HepG2 (cell line): ENCODE results near the gene UNC5A. TPM values are rescaled to one million over a fixed set of nuclear protein-coding genes. Genes with fewer than 3 reads are reported as not detected.

Experiments used
- ATAC-seq: fragments of 200-7000 bp; cut with Tn5 transposase; 3 replicates; pipeline ENCODE4 v1.9.1; 2020; ENCODE audit warnings: mild to moderate bottlenecking, moderate library complexity
- BruUV-seq: library from RNA; stranded (reverse); fragments of 400-500 nt; replicated peaks from 2 replicates; lab custom pipeline; 2021; lab: Mats Ljungman, UMichigan
- CTCF ChIA-PET: fragments of 300-600 bp; formaldehyde crosslinking; extraction: SDS; loops from one replicate; lab custom pipeline; 2021; ENCODE audit warnings: low total read pairs, inconsistent platforms, low intra/inter-chr PET ratio; lab: Yijun Ruan, JAX
- POLR2A ChIA-PET: fragments of 350-600 bp; sonication (Branson Sonifier 250); formaldehyde crosslinking; loops from one replicate; lab custom pipeline; 2020; ENCODE audit warnings: antibody characterized with exemption, inconsistent platforms; lab: Yijun Ruan, JAX
- DNase-seq: peaks from one replicate; pipeline ENCODE4 v3.0.0-alpha.2; 2015; ENCODE audit warnings: low spot score
- FAIRE-seq: peaks from 3 replicates; lab custom pipeline; 2011; peaks lifted over from hg19 to GRCh38; lab: Jason Lieb, UNC
- H2AFZ ChIP-seq: one replicate; pipeline ENCODE4 v1.6.1; 2011; ENCODE audit warnings: low read length, inconsistent platforms
- H3K27ac ChIP-seq: fragments of 300-600 bp; 3 replicates; pipeline ENCODE4 v1.8.0; 2011; ENCODE audit warnings: mixed run types, mild to moderate bottlenecking, mixed read lengths, low read length, inconsistent platforms; ENCODE audit not compliant: insufficient read depth; ENCODE audit errors: extremely low read length
- H3K27me3 ChIP-seq, 2 experiments: fragments of 200-600 bp in 1 of 2; 2 replicates in 1 of 2; 3 replicates in 1 of 2; pipeline versions ENCODE4 v1.6.0 to v1.8.0; 2011; ENCODE audit warnings: low read length in 2 of 2, mild to moderate bottlenecking in 2 of 2, moderate library complexity in 2 of 2, inconsistent platforms in 1 of 2; ENCODE audit not compliant: insufficient read depth in 2 of 2, control insufficient read depth in 1 of 2
- H3K36me3 ChIP-seq, 2 experiments: fragments of 200-600 bp in 1 of 2; replicated peaks in 1 of 2; 2 replicates in 1 of 2; 3 replicates in 1 of 2; pipeline versions ENCODE4 v1.5.1 to v1.8.0; 2011; ENCODE audit warnings: low read length in 2 of 2, inconsistent platforms in 1 of 2; ENCODE audit not compliant: insufficient read depth in 2 of 2, control insufficient read depth in 1 of 2
- H3K4me1 ChIP-seq: 2 replicates; pipeline ENCODE4 v1.5.1; 2012; ENCODE audit warnings: low read length, inconsistent platforms; ENCODE audit not compliant: insufficient read depth
- H3K4me2 ChIP-seq: 2 replicates; pipeline ENCODE4 v1.6.0; 2011; ENCODE audit warnings: low read depth, low read length, inconsistent platforms
- H3K4me3 ChIP-seq, 3 experiments: fragments of 200-600 bp in 1 of 3; sonication (generic), shearing (Covaris generic) in 1 of 3; replicated peaks in 1 of 3; 2 replicates each; pipeline ENCODE4 v1.5.1; 2011 to 2016; ENCODE audit warnings: low read length in 3 of 3, inconsistent platforms in 2 of 3, low read depth in 2 of 3, mild to moderate bottlenecking in 2 of 3, control low read depth in 1 of 3, mixed read lengths in 1 of 3; ENCODE audit not compliant: insufficient read depth in 1 of 3
- H3K79me2 ChIP-seq: one replicate; pipeline ENCODE4 v1.6.1; 2011; ENCODE audit warnings: low read length, inconsistent platforms; ENCODE audit not compliant: insufficient read depth
- H3K9ac ChIP-seq: 2 replicates; pipeline ENCODE4 v1.6.0; 2011; ENCODE audit warnings: mild to moderate bottlenecking, low read depth, low read length, inconsistent platforms; ENCODE audit not compliant: insufficient read depth
- H3K9me3 ChIP-seq: 2 replicates; pipeline ENCODE4 v1.5.1; 2012; ENCODE audit warnings: mild to moderate bottlenecking, low read length
- H4K20me1 ChIP-seq: 2 replicates; pipeline ENCODE4 v1.6.0; 2011; ENCODE audit warnings: inconsistent platforms, mild to moderate bottlenecking, low read length, moderate library complexity; ENCODE audit not compliant: insufficient read depth
- BCLAF1 ChIP-seq: fragments of 450-650 bp; IDR thresholded peaks from 2 replicates; pipeline ENCODE4 v1.6.1; 2017; ENCODE audit warnings: mild to moderate bottlenecking
- ELF1 ChIP-seq: sonication (generic); formaldehyde crosslinking; IDR thresholded peaks from 2 replicates; pipeline ENCODE4 v1.4.0; 2020; ENCODE audit warnings: missing genetic modification reagents
- ELK4 ChIP-seq: sonication (generic); formaldehyde crosslinking; IDR thresholded peaks from 2 replicates; pipeline ENCODE4 v1.9.0; 2021; ENCODE audit warnings: missing genetic modification reagents, borderline replicate concordance
- HDAC2 ChIP-seq: sonication (generic); formaldehyde crosslinking; IDR thresholded peaks from 2 replicates; pipeline ENCODE4 v1.4.0; 2020; ENCODE audit warnings: missing genetic modification reagents
- JUND ChIP-seq: sonication (generic); formaldehyde crosslinking; IDR thresholded peaks from 2 replicates; pipeline ENCODE4 v1.8.0; 2022; ENCODE audit warnings: mild to moderate bottlenecking, missing genetic modification reagents
- LBX2 ChIP-seq: sonication (generic); formaldehyde crosslinking; IDR thresholded peaks from 2 replicates; pipeline ENCODE4 v1.5.0; 2020; ENCODE audit warnings: missing genetic modification reagents, mild to moderate bottlenecking, borderline replicate concordance
- MIER2 ChIP-seq: IDR thresholded peaks from 2 replicates; pipeline ENCODE4 v1.6.1; 2016; ENCODE audit warnings: missing biosample characterization, missing genetic modification reagents
- TRIM24 ChIP-seq: sonication (generic); formaldehyde crosslinking; IDR thresholded peaks from 2 replicates; pipeline ENCODE4 v1.8.0; 2022; ENCODE audit warnings: mild to moderate bottlenecking, missing genetic modification reagents
- TSC22D2 ChIP-seq: sonication (generic); formaldehyde crosslinking; IDR thresholded peaks from 2 replicates; pipeline ENCODE4 v1.5.1; 2020; ENCODE audit warnings: missing genetic modification reagents, mild to moderate bottlenecking, borderline replicate concordance
- ZBTB37 ChIP-seq: sonication (generic); formaldehyde crosslinking; IDR thresholded peaks from 2 replicates; pipeline ENCODE4 v1.4.0; 2020; ENCODE audit warnings: mild to moderate bottlenecking, missing genetic modification reagents
- ZMAT3 ChIP-seq: sonication (generic); formaldehyde crosslinking; conservative IDR thresholded peaks from 2 replicates; pipeline ENCODE4 v1.7.0; 2021; ENCODE audit warnings: missing genetic modification reagents
- ZNF558 ChIP-seq: sonication (generic); formaldehyde crosslinking; IDR thresholded peaks from 2 replicates; pipeline ENCODE4 v1.9.0; 2022; ENCODE audit warnings: mild to moderate bottlenecking, missing genetic modification reagents, borderline replicate concordance
- ZNF747 ChIP-seq: sonication (generic); formaldehyde crosslinking; IDR thresholded peaks from 2 replicates; pipeline ENCODE4 v1.8.1; 2023; ENCODE audit warnings: missing genetic modification reagents, mild to moderate bottlenecking, borderline replicate concordance
- whole genome bisulfite sequencing: methylation state at CpG from one replicate; pipeline ENCODE4 v1.1.6; 2017; ENCODE audit warnings: low lambda C conversion rate; 5-methylcytosine and 5-hydroxymethylcytosine counted together
- in situ Hi-C: cut with HindIII; loops from 2 replicates; pipeline ENCODE4 v1.10.0; 2017; ENCODE audit warnings: low pct_unique_long_range_greater_than_20kb; ENCODE audit not compliant: extremely low pct_ligation_motif_present
- intact Hi-C: fragments of 100-400 bp; cut with micrococcal nuclease; formaldehyde crosslinking; loops from one replicate; pipeline ENCODE4 v1.10.0; 2022; ENCODE audit not compliant: unreplicated experiment
- polyA plus RNA-seq, 8 experiments: library from polyadenylated mRNA; depleted of rRNA in 3 of 8; stranded (reverse) in 7 of 8; unstranded in 1 of 8; fragments of >200 nt; fragmentation: Illumina TruSeq in 4 of 8; extraction: Trizol in 4 of 8; gene quantifications; 2 replicates each; pipeline versions ENCODE4 v1.2.1 to v1.2.3, GENCODE V29; 2011 to 2016; ENCODE audit warnings: low read depth in 4 of 8, missing spikeins in 1 of 8, mixed read lengths in 1 of 8; ENCODE audit not compliant: insufficient read depth in 1 of 8
- total RNA-seq, 5 experiments: library from RNA; depleted of rRNA; stranded (reverse); fragments of >200 nt; fragmentation: Illumina TruSeq; extraction: Trizol; gene quantifications; 2 replicates each; pipeline ENCODE4 v1.2.3, GENCODE V29; 2016; ENCODE audit warnings: low read depth in 1 of 5
- TF ChIP-seq, protein P1 (sequence below): sonication (generic); formaldehyde crosslinking; IDR thresholded peaks from 2 replicates; pipeline ENCODE4 v1.5.0; 2020; ENCODE audit warnings: mild to moderate bottlenecking, missing genetic modification reagents
- TF ChIP-seq, protein P2 (sequence below): IDR thresholded peaks from 2 replicates; pipeline ENCODE4 v1.6.1; 2016; ENCODE audit warnings: missing compliant biosample characterization, missing genetic modification reagents, borderline replicate concordance

The UNC5A gene
- total and polyA plus RNA-seq, 2 of the 13 experiments (the other 11 are each of a cell fraction or from before 2014, with no cell fraction given), result not detected

DNA sequence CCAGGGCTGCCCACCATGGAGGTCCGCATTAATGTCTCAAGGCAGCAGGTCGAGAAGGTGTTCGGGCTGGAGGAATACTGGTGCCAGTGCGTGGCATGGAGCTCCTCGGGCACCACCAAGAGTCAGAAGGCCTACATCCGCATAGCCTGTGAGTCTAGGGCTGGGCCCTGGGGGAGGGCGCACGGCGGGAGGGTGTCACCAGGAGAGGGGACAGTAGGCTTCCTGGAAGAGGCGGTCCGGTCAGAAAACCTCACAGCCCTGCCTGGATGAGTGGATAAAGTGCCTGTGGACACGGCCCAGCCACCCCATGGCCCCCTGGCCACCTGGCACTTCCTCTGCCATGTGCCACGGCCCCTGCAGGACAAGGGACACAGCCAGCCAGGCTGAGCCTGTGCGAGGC is 57.8 kb downstream of the UNC5A start:
- no TSS peak for BruUV-seq
- intact Hi-C loops, result no loop called here
- in situ Hi-C loops, result no loop called here
- Histone ChIP-seq H3K4me1 (peaks cover 8% of the 10 kb centered on the region; the same call in 1 of the 2 replicates), H4K20me1 (0 out of 2 replicates have a peak, but pooled peaks cover 6% of the 10 kb centered on the region), H3K27me3 (peaks cover 22 to 53% of the 10 kb centered on the region in 2 experiments), H3K9ac (no peak overlapping the region), H3K9me3 (no peaks in the 10 kb centered on the region), H3K4me3 (no peak overlapping the region), H3K36me3 (no peaks in the 10 kb centered on the region), H3K4me2 (no peak overlapping the region), H2AFZ (no peak overlapping the region), H3K27ac (no peak overlapping the region), H3K79me2 (no peaks in the 10 kb centered on the region)
- ChIA-PET POLR2A (no interaction called here), CTCF (no interaction called here)
- DNase-seq, result no peak
- 87% methylated on average over 3 of the region's 14 CpGs for WGBS
- ATAC-seq, result no peak
- FAIRE-seq, result no peak
- TF ChIP-seq ZBTB37 (CRISPR knock-in tag), result no peak
- TF ChIP-seq BCLAF1, result no peak
- TF ChIP-seq ELK4 (CRISPR knock-in tag), result no peak
- TF ChIP-seq ZMAT3 (CRISPR knock-in tag), result no peak
- no peak for TF ChIP-seq LBX2 (CRISPR knock-in tag)
- TF ChIP-seq JUND, result no peak
- no peak for TF ChIP-seq TSC22D2 (CRISPR knock-in tag)
- TF ChIP-seq TRIM24 (CRISPR knock-in tag), result no peak
- TF ChIP-seq ZNF558, result no peak
- no peak for TF ChIP-seq MIER2 (CRISPR knock-in tag)
- TF ChIP-seq, protein P1, sequence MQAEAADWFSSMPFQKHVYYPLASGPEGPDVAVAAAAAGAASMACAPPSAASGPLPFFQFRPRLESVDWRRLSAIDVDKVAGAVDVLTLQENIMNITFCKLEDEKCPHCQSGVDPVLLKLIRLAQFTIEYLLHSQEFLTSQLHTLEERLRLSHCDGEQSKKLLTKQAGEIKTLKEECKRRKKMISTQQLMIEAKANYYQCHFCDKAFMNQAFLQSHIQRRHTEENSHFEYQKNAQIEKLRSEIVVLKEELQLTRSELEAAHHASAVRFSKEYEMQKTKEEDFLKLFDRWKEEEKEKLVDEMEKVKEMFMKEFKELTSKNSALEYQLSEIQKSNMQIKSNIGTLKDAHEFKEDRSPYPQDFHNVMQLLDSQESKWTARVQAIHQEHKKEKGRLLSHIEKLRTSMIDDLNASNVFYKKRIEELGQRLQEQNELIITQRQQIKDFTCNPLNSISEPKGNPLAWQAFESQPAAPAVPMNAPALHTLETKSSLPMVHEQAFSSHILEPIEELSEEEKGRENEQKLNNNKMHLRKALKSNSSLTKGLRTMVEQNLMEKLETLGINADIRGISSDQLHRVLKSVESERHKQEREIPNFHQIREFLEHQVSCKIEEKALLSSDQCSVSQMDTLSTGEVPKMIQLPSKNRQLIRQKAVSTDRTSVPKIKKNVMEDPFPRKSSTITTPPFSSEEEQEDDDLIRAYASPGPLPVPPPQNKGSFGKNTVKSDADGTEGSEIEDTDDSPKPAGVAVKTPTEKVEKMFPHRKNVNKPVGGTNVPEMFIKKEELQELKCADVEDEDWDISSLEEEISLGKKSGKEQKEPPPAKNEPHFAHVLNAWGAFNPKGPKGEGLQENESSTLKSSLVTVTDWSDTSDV (CRISPR knock-in tag), result no peak
- TF ChIP-seq, protein P2, sequence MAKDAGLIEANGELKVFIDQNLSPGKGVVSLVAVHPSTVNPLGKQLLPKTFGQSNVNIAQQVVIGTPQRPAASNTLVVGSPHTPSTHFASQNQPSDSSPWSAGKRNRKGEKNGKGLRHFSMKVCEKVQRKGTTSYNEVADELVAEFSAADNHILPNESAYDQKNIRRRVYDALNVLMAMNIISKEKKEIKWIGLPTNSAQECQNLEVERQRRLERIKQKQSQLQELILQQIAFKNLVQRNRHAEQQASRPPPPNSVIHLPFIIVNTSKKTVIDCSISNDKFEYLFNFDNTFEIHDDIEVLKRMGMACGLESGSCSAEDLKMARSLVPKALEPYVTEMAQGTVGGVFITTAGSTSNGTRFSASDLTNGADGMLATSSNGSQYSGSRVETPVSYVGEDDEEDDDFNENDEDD (CRISPR knock-in tag), result no peak
- no peak for TF ChIP-seq HDAC2 (CRISPR knock-in tag)
- no peak for TF ChIP-seq ZNF747
- TF ChIP-seq ELF1 (CRISPR knock-in tag), result no peak
